ENCODE results near the gene UQCC2. TPM values are rescaled to one million over a fixed set of nuclear protein-coding genes. Genes with fewer than 3 reads are reported as not detected.

UQCC2 gene
- polyA plus RNA-seq: 10 to 100 TPM; 36.5 to 54.0 (median 44.2) TPM
- long read RNA-seq, donor 1, full-length matches to known transcripts: 222 of 264 reads
- long read RNA-seq, donor 1, partial matches to known transcripts: 42 of 264 reads
- long read RNA-seq, donor 1, other reads (novel, unspliced or antisense): 0 of 264 reads
- long read RNA-seq, donor 2, full-length matches to known transcripts: 66 of 66 reads
- long read RNA-seq, donor 2, partial matches to known transcripts: 0 of 66 reads
- long read RNA-seq, donor 2, other reads (novel, unspliced or antisense): 0 of 66 reads
- long read RNA-seq, donor 3, full-length matches to known transcripts: 126 of 126 reads
- long read RNA-seq, donor 3, partial matches to known transcripts: 0 of 126 reads
- long read RNA-seq, donor 3, other reads (novel, unspliced or antisense): 0 of 126 reads
- long read RNA-seq, donor 4, full-length matches to known transcripts: 7 of 7 reads
- long read RNA-seq, donor 4, partial matches to known transcripts: 0 of 7 reads
- long read RNA-seq, donor 4, other reads (novel, unspliced or antisense): 0 of 7 reads
- long read RNA-seq, donor 5, full-length matches to known transcripts: 77 of 77 reads
- long read RNA-seq, donor 5, partial matches to known transcripts: 0 of 77 reads
- long read RNA-seq, donor 5, other reads (novel, unspliced or antisense): 0 of 77 reads
- long read RNA-seq, donor 6, full-length matches to known transcripts: 78 of 78 reads
- long read RNA-seq, donor 6, partial matches to known transcripts: 0 of 78 reads
- long read RNA-seq, donor 6, other reads (novel, unspliced or antisense): 0 of 78 reads
- long read RNA-seq, donor 7, full-length matches to known transcripts: 172 of 177 reads
- long read RNA-seq, donor 7, partial matches to known transcripts: 5 of 177 reads
- long read RNA-seq, donor 7, other reads (novel, unspliced or antisense): 0 of 177 reads
- long read RNA-seq, donor 8, full-length matches to known transcripts: 12 of 12 reads
- long read RNA-seq, donor 8, partial matches to known transcripts: 0 of 12 reads
- long read RNA-seq, donor 8, other reads (novel, unspliced or antisense): 0 of 12 reads
- long read RNA-seq, donor 9, full-length matches to known transcripts: 21 of 21 reads
- long read RNA-seq, donor 9, partial matches to known transcripts: 0 of 21 reads
- long read RNA-seq, donor 9, other reads (novel, unspliced or antisense): 0 of 21 reads
- long read RNA-seq, donor 10, full-length matches to known transcripts: 143 of 143 reads
- long read RNA-seq, donor 10, partial matches to known transcripts: 0 of 143 reads
- long read RNA-seq, donor 10, other reads (novel, unspliced or antisense): 0 of 143 reads

- no peak for FAIRE-seq
- peak; percentile 96 to 99 for DNase-seq
- peak within 1 kb of the TSS; percentile 62 to 69 (median 69) for H3K4me3 ChIP-seq (ENCODE audit: low read depth in 1 of 3, low read length in 3 of 3)
- H3K27ac ChIP-seq (ENCODE audit: low read depth in 1 of 3, low read length in 2 of 3): peak within 1 kb of the TSS; percentile 35 to 94 (median 83)
- 0 to 2% (median 1%) methylated on average over 70 to 73 of the region's 73 CpGs for WGBS, 3 donors
- H3K9me3 ChIP-seq (ENCODE audit: control insufficient read depth in 2 of 2, insufficient read depth in 1 of 2, low read depth in 1 of 2, low read length in 1 of 2): no peaks in the 10 kb centered on the region
- H3K27me3 ChIP-seq (ENCODE audit: control insufficient read depth in 3 of 3, insufficient read depth in 3 of 3, low read length in 3 of 3): peaks cover 0 to 1% (median 0%) of the 10 kb centered on the region in 3 donors
- peaks cover 0 to 27% (median 0%) of the 10 kb centered on the region in 3 donors for H3K36me3 ChIP-seq (ENCODE audit: control insufficient read depth in 3 of 3, insufficient read depth in 2 of 3, low read depth in 1 of 3, low read length in 3 of 3)
- peaks cover 0 to 14% (median 0%) of the 10 kb centered on the region in 3 donors for H3K4me1 ChIP-seq (ENCODE audit: control insufficient read depth in 3 of 3, insufficient read depth in 2 of 3, low read depth in 1 of 3, low read length in 2 of 3)
These were observed at the start of gene UQCC2 for GRCh38 chr6:33711140-33712129. Gene UQCC2 (minus strand): TSS chr6:33711700. CDS start chr6:33711686, 14 bp downstream.

GRCh38 chr6:33759887-33760629 lies 48.6 kb upstream of the UQCC2 start:
- DNase-seq: no peak
- 83 to 93% (median 89%) methylated on average over 9 of the region's 9 CpGs for WGBS, 3 donors
- H3K9me3 ChIP-seq (ENCODE audit: control insufficient read depth in 2 of 2, insufficient read depth in 1 of 2, low read depth in 1 of 2, low read length in 1 of 2): no peaks in the 10 kb centered on the region
- H3K4me1 ChIP-seq (ENCODE audit: control insufficient read depth in 3 of 3, insufficient read depth in 2 of 3, low read depth in 1 of 3, low read length in 2 of 3): peaks cover 0 to 15% (median 0%) of the 10 kb centered on the region in 3 donors
- no peak overlapping the region for H3K4me3 ChIP-seq (ENCODE audit: low read depth in 1 of 3, low read length in 3 of 3)
- H3K27me3 ChIP-seq (ENCODE audit: control insufficient read depth in 3 of 3, insufficient read depth in 3 of 3, low read length in 3 of 3): peaks cover 0 to 4% (median 0%) of the 10 kb centered on the region in 3 donors
- FAIRE-seq: no peak
- H3K36me3 ChIP-seq (ENCODE audit: control insufficient read depth in 3 of 3, insufficient read depth in 2 of 3, low read depth in 1 of 3, low read length in 3 of 3): no peaks in the 10 kb centered on the region
- H3K27ac ChIP-seq (ENCODE audit: low read depth in 1 of 3, low read length in 2 of 3): no peak overlapping the region

- Histone ChIP-seq H3K4me1 (ENCODE audit: control insufficient read depth in 3 of 3, insufficient read depth in 2 of 3, low read depth in 1 of 3, low read length in 2 of 3) (peaks cover 0 to 15% (median 0%) of the 10 kb centered on the region in 3 donors), H3K36me3 (ENCODE audit: control insufficient read depth in 3 of 3, insufficient read depth in 2 of 3, low read depth in 1 of 3, low read length in 3 of 3) (no peaks in the 10 kb centered on the region), H3K27ac (ENCODE audit: low read depth in 1 of 3, low read length in 2 of 3) (no peak overlapping the region), H3K9me3 (ENCODE audit: control insufficient read depth in 2 of 2, insufficient read depth in 1 of 2, low read depth in 1 of 2, low read length in 1 of 2) (no peaks in the 10 kb centered on the region), H3K27me3 (ENCODE audit: control insufficient read depth in 3 of 3, insufficient read depth in 3 of 3, low read length in 3 of 3) (peaks cover 0 to 3% (median 0%) of the 10 kb centered on the region in 3 donors), H3K4me3 (ENCODE audit: low read depth in 1 of 3, low read length in 3 of 3) (no peak overlapping the region)
- DNase-seq (no peak), FAIRE-seq (no peak)
- 11 to 44% (median 25%) methylated on average over 7 of the region's 7 CpGs for WGBS, 3 donors
These were observed 47.3 kb upstream of the UQCC2 start for GRCh38 chr6:33758815-33759216.

- no peak for DNase-seq
- Histone ChIP-seq H3K36me3 (ENCODE audit: control insufficient read depth in 3 of 3, insufficient read depth in 2 of 3, low read depth in 1 of 3, low read length in 3 of 3) (no peaks in the 10 kb centered on the region), H3K27ac (ENCODE audit: low read depth in 1 of 3, low read length in 2 of 3) (no peak overlapping the region), H3K4me3 (ENCODE audit: low read depth in 1 of 3, low read length in 3 of 3) (no peak overlapping the region), H3K4me1 (ENCODE audit: control insufficient read depth in 3 of 3, insufficient read depth in 2 of 3, low read depth in 1 of 3, low read length in 2 of 3) (peaks cover 0 to 14% (median 0%) of the 10 kb centered on the region in 3 donors), H3K27me3 (ENCODE audit: control insufficient read depth in 3 of 3, insufficient read depth in 3 of 3, low read length in 3 of 3) (no peaks in the 10 kb centered on the region), H3K9me3 (ENCODE audit: control insufficient read depth in 2 of 2, insufficient read depth in 1 of 2, low read depth in 1 of 2, low read length in 1 of 2) (no peaks in the 10 kb centered on the region)
- FAIRE-seq: no peak
- 85 to 94% (median 85%) methylated on average over 10 of the region's 10 CpGs for WGBS, 3 donors
These were observed 46.4 kb upstream of the UQCC2 start for GRCh38 chr6:33757906-33758305.

GRCh38 chr6:33757113-33757512 lies 45.6 kb upstream of the UQCC2 start:
- no peaks in the 10 kb centered on the region for H3K9me3 ChIP-seq (ENCODE audit: control insufficient read depth in 2 of 2, insufficient read depth in 1 of 2, low read depth in 1 of 2, low read length in 1 of 2)
- H3K36me3 ChIP-seq (ENCODE audit: control insufficient read depth in 3 of 3, insufficient read depth in 2 of 3, low read depth in 1 of 3, low read length in 3 of 3): no peaks in the 10 kb centered on the region
- DNase-seq (no peak), FAIRE-seq (no peak)
- H3K4me1 ChIP-seq (ENCODE audit: control insufficient read depth in 3 of 3, insufficient read depth in 2 of 3, low read depth in 1 of 3, low read length in 2 of 3): peaks cover 0 to 10% (median 0%) of the 10 kb centered on the region in 3 donors
- no peak overlapping the region for H3K4me3 ChIP-seq (ENCODE audit: low read depth in 1 of 3, low read length in 3 of 3)
- 65 to 79% (median 73%) methylated on average over 3 of the region's 3 CpGs for WGBS, 3 donors
- no peak overlapping the region for H3K27ac ChIP-seq (ENCODE audit: low read depth in 1 of 3, low read length in 2 of 3)
- H3K27me3 ChIP-seq (ENCODE audit: control insufficient read depth in 3 of 3, insufficient read depth in 3 of 3, low read length in 3 of 3): no peaks in the 10 kb centered on the region

- Histone ChIP-seq H3K4me1 (ENCODE audit: control insufficient read depth in 3 of 3, insufficient read depth in 2 of 3, low read depth in 1 of 3, low read length in 2 of 3) (peaks cover 0 to 11% (median 0%) of the 10 kb centered on the region in 3 donors), H3K27me3 (ENCODE audit: control insufficient read depth in 3 of 3, insufficient read depth in 3 of 3, low read length in 3 of 3) (no peaks in the 10 kb centered on the region), H3K9me3 (ENCODE audit: control insufficient read depth in 2 of 2, insufficient read depth in 1 of 2, low read depth in 1 of 2, low read length in 1 of 2) (no peaks in the 10 kb centered on the region), H3K36me3 (ENCODE audit: control insufficient read depth in 3 of 3, insufficient read depth in 2 of 3, low read depth in 1 of 3, low read length in 3 of 3) (no peaks in the 10 kb centered on the region), H3K27ac (ENCODE audit: low read depth in 1 of 3, low read length in 2 of 3) (no peak overlapping the region), H3K4me3 (ENCODE audit: low read depth in 1 of 3, low read length in 3 of 3) (no peak overlapping the region)
- 67 to 80% (median 76%) methylated on average over 12 of the region's 12 CpGs for WGBS, 3 donors
- DNase-seq (no peak), FAIRE-seq (no peak)
These were observed 44.9 kb upstream of the UQCC2 start for GRCh38 chr6:33756211-33756954.

Measured in small intestine (tissue), 16 donors.